Islet of Langerhans (tissue), 1 donor: ENCODE results near the gene PDPN.

ENCODE experiments used
- FAIRE-seq: peaks from one replicate; lab custom pipeline; 2011; peaks lifted over from hg19 to GRCh38; lab: Jason Lieb, UNC

PDPN gene

GRCh38 chr1:13618483-13618882 is 34.9 kb downstream of the PDPN start:
- FAIRE-seq = no peak

GRCh38 chr1:13619909-13620308 is 36.3 kb downstream of the PDPN start:
- FAIRE-seq = no peak

- FAIRE-seq = no peak
These were observed 37.2 kb downstream of the PDPN start for GRCh38 chr1:13620825-13621224.

- FAIRE-seq = no peak
These were observed 38.8 kb downstream of the PDPN start for GRCh38 chr1:13622446-13622845.

GRCh38 chr1:13623021-13623637 is 39.5 kb downstream of the PDPN start:
- no peak for FAIRE-seq

GRCh38 chr1:13624526-13624925 is 40.9 kb downstream of the PDPN start:
- no peak for FAIRE-seq

GRCh38 chr1:13627127-13627526 is 43.5 kb downstream of the PDPN start:
- FAIRE-seq = no peak

- no peak for FAIRE-seq
These were observed 44.6 kb downstream of the PDPN start for GRCh38 chr1:13628218-13628617.

- no peak for FAIRE-seq
These were observed 45.1 kb downstream of the PDPN start for GRCh38 chr1:13628711-13629110.

GRCh38 chr1:13642306-13643004 is 58.8 kb downstream of the PDPN start:
- no peak for FAIRE-seq

GRCh38 chr1:13643017-13643416 is 59.4 kb downstream of the PDPN start:
- FAIRE-seq = no peak

GRCh38 chr1:13646521-13646920 is 62.9 kb downstream of the PDPN start:
- FAIRE-seq = no peak

- no peak for FAIRE-seq
These were observed 67.6 kb downstream of the PDPN start for GRCh38 chr1:13651279-13651678.

- FAIRE-seq = no peak
These were observed 68.6 kb downstream of the PDPN start for GRCh38 chr1:13652238-13652637.

- no peak for FAIRE-seq
These were observed 77.9 kb downstream of the PDPN start for GRCh38 chr1:13661539-13661938.

GRCh38 chr1:13662493-13662892 is 78.9 kb downstream of the PDPN start:
- FAIRE-seq = no peak

- no peak for FAIRE-seq
These were observed 80.3 kb downstream of the PDPN start for GRCh38 chr1:13663969-13664368.

- no peak for FAIRE-seq
These were observed 80.8 kb downstream of the PDPN start for GRCh38 chr1:13664451-13664850.

GRCh38 chr1:13666317-13666716 is 82.7 kb downstream of the PDPN start:
- no peak for FAIRE-seq
